ENCODE data around the gene ATP1A2.
"Not testable (repeated sequence)": the region's sequence is repeated elsewhere in the genome, so short reads cannot be mapped to it uniquely, and the experiment has no call there.

The ATP1A2 gene

GRCh38 chr1:160101717-160102522 is 13.6 kb upstream of the ATP1A2 start:
- no peak for DNase-seq

GRCh38 chr1:160103658-160104408 is 11.7 kb upstream of the ATP1A2 start:
- DNase-seq = no peak

GRCh38 chr1:160104486-160104885 is 11.1 kb upstream of the ATP1A2 start:
- DNase-seq = no peak

- DNase-seq = no peak
These were observed 10.4 kb upstream of the ATP1A2 start for GRCh38 chr1:160105155-160105554.

- no peak for DNase-seq
These were observed 8.0 kb upstream of the ATP1A2 start for GRCh38 chr1:160107512-160107911.

- DNase-seq = peak; percentile 58
These were observed 6.5 kb upstream of the ATP1A2 start for GRCh38 chr1:160108888-160109662.

- no peak for DNase-seq
These were observed 5.9 kb upstream of the ATP1A2 start for GRCh38 chr1:160109686-160110085.

- DNase-seq = not testable (repeated sequence)
These were observed 4.1 kb upstream of the ATP1A2 start for GRCh38 chr1:160111462-160111861.

- DNase-seq = no peak
These were observed 3.2 kb upstream of the ATP1A2 start for GRCh38 chr1:160112357-160112756.

- DNase-seq = no peak
These were observed 2.2 kb upstream of the ATP1A2 start for GRCh38 chr1:160113407-160113806.

- no peak for DNase-seq
These were observed 1.5 kb upstream of the ATP1A2 start for GRCh38 chr1:160114085-160114484.

GRCh38 chr1:160116283-160117147 is 956 bp downstream of the ATP1A2 start:
- no peak for DNase-seq

- DNase-seq = no peak
These were observed 1.7 kb downstream of the ATP1A2 start for GRCh38 chr1:160117300-160117699.

- no peak for DNase-seq
These were observed 2.2 kb downstream of the ATP1A2 start for GRCh38 chr1:160117709-160118183.

GRCh38 chr1:160118928-160119327 is 3.4 kb downstream of the ATP1A2 start:
- DNase-seq = no peak

- no peak for DNase-seq
These were observed 5.2 kb downstream of the ATP1A2 start for GRCh38 chr1:160120797-160121196.

GRCh38 chr1:160121388-160121787 is 5.8 kb downstream of the ATP1A2 start:
- no peak for DNase-seq

GRCh38 chr1:160122978-160123495 is 7.5 kb downstream of the ATP1A2 start:
- DNase-seq = no peak

- no peak for DNase-seq
These were observed 8.2 kb downstream of the ATP1A2 start for GRCh38 chr1:160123726-160124125.

GRCh38 chr1:160124705-160125478 is 9.3 kb downstream of the ATP1A2 start:
- no peak for DNase-seq

GRCh38 chr1:160125746-160126145 is 10.2 kb downstream of the ATP1A2 start:
- no peak for DNase-seq
